Activated B cell treated with CpG ODN at 0.5 μM for 24 hours (primary cell): ENCODE data around the gene IHH. TPM values are rescaled to one million over a fixed set of nuclear protein-coding genes. Genes with fewer than 3 reads are reported as not detected.

Experiments
- ATAC-seq: fragments of 200-7000 bp; cut with Tn5 transposase; one replicate; pipeline ENCODE4 v1.10.0; 2021; ENCODE audit warnings: low read depth, mild to moderate bottlenecking, moderate library complexity
- CTCF ChIA-PET: fragments of 350-600 bp; sonication (Branson Sonifier 250); formaldehyde crosslinking; loops from one replicate; lab custom pipeline; 2021; ENCODE audit warnings: antibody characterized with exemption; lab: Charles Lee
- POLR2A ChIA-PET: fragments of 350-600 bp; sonication (Branson Sonifier 250); formaldehyde crosslinking; loops from one replicate; lab custom pipeline; 2021; ENCODE audit warnings: antibody characterized with exemption; lab: Charles Lee
- DNase-seq: peaks from one replicate; pipeline ENCODE4 v3.0.0; 2022
- H3K27ac Mint-ChIP-seq: one replicate; pipeline ENCODE4 v1.8.0; 2020; ENCODE audit warnings: mixed read lengths
- H3K27me3 Mint-ChIP-seq: one replicate; pipeline ENCODE4 v1.8.0; 2021; ENCODE audit warnings: mixed read lengths
- H3K36me3 Mint-ChIP-seq: one replicate; pipeline ENCODE4 v1.8.0; 2021; ENCODE audit warnings: low read depth, mixed read lengths
- H3K4me1 Mint-ChIP-seq: one replicate; pipeline ENCODE4 v1.8.0; 2021; ENCODE audit warnings: mixed read lengths
- H3K4me3 Mint-ChIP-seq: one replicate; pipeline ENCODE4 v1.8.0; 2020; ENCODE audit warnings: mild to moderate bottlenecking, mixed read lengths
- H3K9me3 Mint-ChIP-seq: one replicate; pipeline ENCODE4 v1.8.0; 2020; ENCODE audit warnings: mixed read lengths
- intact Hi-C: fragments of 100-400 bp; cut with micrococcal nuclease; formaldehyde crosslinking; loops from one replicate; pipeline ENCODE4 v1.15.1; 2024
- total RNA-seq: library from RNA; stranded (reverse); gene quantifications from 2 replicates; pipeline ENCODE4 v1.2.3, GENCODE V29; 2022
- TF ChIP-seq, protein P1 (sequence below): fragments of 200-600 bp; IDR thresholded peaks from one replicate; pipeline ENCODE4 v1.8.0; 2022; ENCODE audit warnings: antibody characterized with exemption, mild to moderate bottlenecking

The IHH gene
- total RNA-seq, 1 donor from 2014 or later: not detected

DNA sequence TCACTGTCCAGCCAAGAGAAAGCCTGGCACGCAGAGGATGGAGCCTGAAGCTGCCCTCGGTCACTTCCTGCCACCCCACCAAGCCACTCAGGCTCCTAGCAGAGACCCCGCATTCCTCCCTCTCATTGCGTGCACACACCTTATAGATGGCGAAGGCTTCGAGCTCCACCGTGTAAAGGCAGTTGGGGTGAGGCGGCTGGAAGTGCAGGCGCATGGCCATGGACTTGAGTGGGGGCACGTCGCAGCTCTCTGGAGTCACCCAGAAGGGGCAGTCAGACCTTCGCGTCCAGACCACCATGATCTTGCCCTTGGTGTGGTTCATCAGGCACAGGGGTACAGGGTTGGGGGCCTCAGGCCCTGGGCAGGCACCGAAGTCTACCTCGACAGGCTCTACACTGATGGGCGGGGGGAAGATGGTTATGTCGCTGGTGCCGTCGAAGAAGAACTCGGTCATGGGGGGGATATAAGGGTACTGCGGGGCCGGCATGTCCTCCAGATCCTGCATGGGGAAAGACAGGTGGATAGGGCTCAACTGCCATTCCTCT is 33.1 kb downstream of the IHH start:
- TF ChIP-seq, protein P1, sequence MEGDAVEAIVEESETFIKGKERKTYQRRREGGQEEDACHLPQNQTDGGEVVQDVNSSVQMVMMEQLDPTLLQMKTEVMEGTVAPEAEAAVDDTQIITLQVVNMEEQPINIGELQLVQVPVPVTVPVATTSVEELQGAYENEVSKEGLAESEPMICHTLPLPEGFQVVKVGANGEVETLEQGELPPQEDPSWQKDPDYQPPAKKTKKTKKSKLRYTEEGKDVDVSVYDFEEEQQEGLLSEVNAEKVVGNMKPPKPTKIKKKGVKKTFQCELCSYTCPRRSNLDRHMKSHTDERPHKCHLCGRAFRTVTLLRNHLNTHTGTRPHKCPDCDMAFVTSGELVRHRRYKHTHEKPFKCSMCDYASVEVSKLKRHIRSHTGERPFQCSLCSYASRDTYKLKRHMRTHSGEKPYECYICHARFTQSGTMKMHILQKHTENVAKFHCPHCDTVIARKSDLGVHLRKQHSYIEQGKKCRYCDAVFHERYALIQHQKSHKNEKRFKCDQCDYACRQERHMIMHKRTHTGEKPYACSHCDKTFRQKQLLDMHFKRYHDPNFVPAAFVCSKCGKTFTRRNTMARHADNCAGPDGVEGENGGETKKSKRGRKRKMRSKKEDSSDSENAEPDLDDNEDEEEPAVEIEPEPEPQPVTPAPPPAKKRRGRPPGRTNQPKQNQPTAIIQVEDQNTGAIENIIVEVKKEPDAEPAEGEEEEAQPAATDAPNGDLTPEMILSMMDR: no peak
- Mint-ChIP-seq H3K4me3 (no peak overlapping the region), H3K27me3 (peaks cover 30% of the 10 kb centered on the region), H3K4me1 (no peaks in the 10 kb centered on the region), H3K27ac (no peak overlapping the region), H3K36me3 (no peaks in the 10 kb centered on the region), H3K9me3 (no peaks in the 10 kb centered on the region)
- ChIA-PET CTCF (interaction anchor here (0.6 to 1.5 kb wide), 2 partner anchors 47 to 127 kb away, joined by 3 to 4 read pairs; no protein-coding TSS in a partner anchor), POLR2A (no interaction called here)
- no peak for DNase-seq
- ATAC-seq: no peak
- intact Hi-C loops: no loop called here

GRCh38 chr2:219026946-219027345 is 33.8 kb downstream of the IHH start:
- POLR2A ChIA-PET: no interaction called here
- no peak for DNase-seq
- Mint-ChIP-seq H3K9me3 (no peaks in the 10 kb centered on the region), H3K36me3 (no peaks in the 10 kb centered on the region), H3K4me1 (no peaks in the 10 kb centered on the region), H3K4me3 (no peak overlapping the region), H3K27ac (no peak overlapping the region), H3K27me3 (peaks cover 26% of the 10 kb centered on the region)
- TF ChIP-seq, protein P1: no peak
- intact Hi-C loops: no loop called here
- no peak for ATAC-seq
- CTCF ChIA-PET: interaction anchor here (0.6 to 1.5 kb wide), 2 partner anchors 47 to 128 kb away, joined by 3 to 4 read pairs; no protein-coding TSS in a partner anchor

DNA sequence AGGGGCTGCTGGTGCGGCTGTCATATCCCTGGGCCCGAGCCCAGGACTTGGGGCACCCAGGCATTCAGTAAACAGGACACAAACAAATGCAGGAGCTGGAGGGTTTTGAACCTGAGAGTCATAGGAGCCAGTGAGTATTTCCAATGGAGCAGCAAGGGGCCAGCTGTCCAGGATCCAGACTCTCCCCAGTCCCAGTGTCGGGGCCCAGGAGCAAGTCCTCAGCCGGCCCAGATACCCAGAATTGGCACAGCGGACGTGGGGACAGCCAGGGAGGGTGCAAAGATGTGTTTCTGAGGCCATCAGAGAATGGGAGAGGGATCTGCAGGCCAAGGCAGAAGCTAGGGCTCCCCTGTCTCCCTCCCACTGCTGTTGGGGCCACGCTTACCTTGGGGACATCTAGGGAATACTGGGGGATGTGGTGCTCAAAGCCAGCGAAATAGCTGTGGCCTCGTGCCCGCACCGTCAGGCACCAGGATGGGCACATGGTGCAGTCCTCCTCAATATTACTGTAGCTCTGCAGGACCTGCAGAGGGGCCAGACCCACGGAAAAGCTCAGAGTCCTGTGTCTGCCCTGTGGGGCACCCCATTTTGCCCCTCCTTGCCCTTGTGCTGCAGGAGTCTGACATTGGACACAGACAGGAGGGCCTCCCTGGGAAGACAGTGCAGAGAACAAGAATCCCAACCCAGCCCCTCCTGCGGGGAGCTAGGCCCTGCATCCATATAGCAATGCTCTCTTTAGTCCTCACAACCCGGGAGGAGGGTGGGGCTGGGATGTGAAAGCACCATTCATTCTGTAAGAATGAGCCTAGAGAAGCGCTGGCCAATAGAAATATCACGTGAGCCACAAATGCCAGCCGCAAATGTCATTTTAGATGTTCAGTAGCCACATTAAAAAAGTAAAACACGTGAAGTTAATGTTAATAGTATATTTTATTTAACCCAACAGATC is 34.8 kb downstream of the IHH start:
- ChIA-PET POLR2A (no interaction called here), CTCF (interaction anchor here (0.8 to 1.0 kb wide), 2 partner anchors 93 to 129 kb away, joined by 3 to 4 read pairs; no protein-coding TSS in a partner anchor)
- Mint-ChIP-seq H3K9me3 (no peaks in the 10 kb centered on the region), H3K27ac (no peak overlapping the region), H3K4me3 (no peak overlapping the region), H3K27me3 (peaks cover 18% of the 10 kb centered on the region), H3K4me1 (no peaks in the 10 kb centered on the region), H3K36me3 (no peaks in the 10 kb centered on the region)
- no peak for ATAC-seq
- intact Hi-C loops: no loop called here
- TF ChIP-seq, protein P1: no peak
- no peak for DNase-seq

DNA sequence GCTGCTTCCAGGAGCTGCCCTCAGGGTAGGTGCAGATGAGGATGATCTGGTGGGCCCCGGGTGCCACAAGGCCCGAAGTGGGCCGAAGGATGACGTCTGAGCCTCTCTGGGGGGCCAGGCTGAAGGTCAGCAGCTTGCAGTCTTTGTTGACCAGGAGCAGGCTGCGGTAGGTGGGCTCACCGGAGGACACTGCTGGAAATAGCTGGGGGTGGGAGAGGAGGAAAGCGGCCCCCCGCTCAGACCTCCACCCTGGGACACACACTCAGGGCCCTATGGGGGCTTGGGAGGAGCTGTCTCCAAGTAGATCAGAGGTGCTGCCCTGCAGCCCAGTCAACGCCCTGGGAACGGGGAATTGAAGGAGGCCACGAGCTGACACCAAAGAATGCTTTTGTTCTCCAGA is 36.7 kb downstream of the IHH start:
- Mint-ChIP-seq H3K9me3 (no peaks in the 10 kb centered on the region), H3K27me3 (peaks cover 16% of the 10 kb centered on the region), H3K36me3 (no peaks in the 10 kb centered on the region), H3K4me1 (no peaks in the 10 kb centered on the region), H3K4me3 (no peak overlapping the region), H3K27ac (no peak overlapping the region)
- TF ChIP-seq, protein P1: no peak
- CTCF ChIA-PET: interaction anchor here (0.6 kb wide), 1 partner anchor 130 kb away, joined by 4 read pairs; no protein-coding TSS in a partner anchor
- ATAC-seq (no peak), DNase-seq (no peak)
- POLR2A ChIA-PET: no interaction called here
- intact Hi-C loops: no loop called here

- Mint-ChIP-seq H3K27me3 (peaks cover 18% of the 10 kb centered on the region), H3K9me3 (no peaks in the 10 kb centered on the region), H3K4me1 (no peaks in the 10 kb centered on the region), H3K27ac (no peak overlapping the region), H3K4me3 (no peak overlapping the region), H3K36me3 (no peaks in the 10 kb centered on the region)
- TF ChIP-seq, protein P1: no peak
- POLR2A ChIA-PET: no interaction called here
- DNase-seq (no peak), ATAC-seq (no peak)
- CTCF ChIA-PET: no interaction called here
- intact Hi-C loops: no loop called here
These were observed 37.6 kb downstream of the IHH start for GRCh38 chr2:219023045-219023605.
